Measurements from ENCODE around the gene HS6ST2.

Gene HS6ST2

DNA sequence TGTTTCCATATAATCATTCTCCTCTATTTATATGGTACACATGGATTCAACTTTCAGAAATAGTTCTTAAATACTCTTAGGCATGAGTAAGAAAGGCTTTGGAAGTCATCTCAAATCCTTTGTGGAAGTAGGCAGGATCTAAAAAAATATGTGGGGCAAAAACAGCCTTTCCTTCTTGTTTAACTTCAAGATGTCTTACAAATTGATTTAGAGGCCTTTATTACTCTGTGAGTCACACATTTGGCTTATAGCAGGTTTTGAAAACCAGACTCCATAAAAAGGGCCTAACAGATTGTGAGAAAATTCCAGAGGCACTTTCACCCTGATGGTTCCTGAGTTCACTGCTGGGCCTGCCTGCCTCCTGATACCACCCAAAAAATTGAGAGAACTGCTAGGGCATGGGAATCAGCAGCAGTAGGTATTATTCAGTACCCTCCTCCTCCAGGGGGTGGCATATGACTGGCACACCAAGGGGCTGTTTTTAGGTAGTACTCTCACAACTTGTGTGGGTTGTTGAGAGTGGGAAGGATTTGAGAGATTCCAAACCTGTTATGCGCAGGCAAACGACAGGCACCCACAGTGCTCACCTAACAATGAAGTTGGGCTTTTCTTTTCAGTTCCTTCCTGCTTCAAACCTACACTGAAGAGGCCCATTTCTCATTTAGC, 306.9 kb downstream of the HS6ST2 start:
- peak; percentile 5 for DNase-seq
- H4K20me1 ChIP-seq (ENCODE audit: insufficient read depth, low read length) = no peaks in the 10 kb centered on the region

DNA sequence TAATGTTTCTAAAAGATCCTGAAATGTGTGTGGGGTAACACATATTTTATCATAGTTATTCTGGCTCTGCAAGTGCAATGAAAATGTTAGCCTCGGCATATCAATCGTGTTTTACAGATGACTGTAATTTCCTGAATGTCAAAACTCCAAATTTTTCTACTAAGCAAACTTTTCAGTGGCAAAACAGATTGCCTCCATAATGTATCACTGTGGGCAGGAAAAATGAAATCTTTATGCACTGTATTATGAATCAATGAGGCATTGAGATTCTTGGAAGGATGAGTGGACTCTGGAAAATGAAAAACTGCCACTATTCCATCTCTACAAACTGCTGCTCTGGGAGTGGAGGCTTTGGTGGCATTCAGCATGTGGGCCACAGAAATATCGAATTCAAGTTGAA, 309.5 kb downstream of the HS6ST2 start:
- DNase-seq = no peak
- TF ChIP-seq, protein P1, sequence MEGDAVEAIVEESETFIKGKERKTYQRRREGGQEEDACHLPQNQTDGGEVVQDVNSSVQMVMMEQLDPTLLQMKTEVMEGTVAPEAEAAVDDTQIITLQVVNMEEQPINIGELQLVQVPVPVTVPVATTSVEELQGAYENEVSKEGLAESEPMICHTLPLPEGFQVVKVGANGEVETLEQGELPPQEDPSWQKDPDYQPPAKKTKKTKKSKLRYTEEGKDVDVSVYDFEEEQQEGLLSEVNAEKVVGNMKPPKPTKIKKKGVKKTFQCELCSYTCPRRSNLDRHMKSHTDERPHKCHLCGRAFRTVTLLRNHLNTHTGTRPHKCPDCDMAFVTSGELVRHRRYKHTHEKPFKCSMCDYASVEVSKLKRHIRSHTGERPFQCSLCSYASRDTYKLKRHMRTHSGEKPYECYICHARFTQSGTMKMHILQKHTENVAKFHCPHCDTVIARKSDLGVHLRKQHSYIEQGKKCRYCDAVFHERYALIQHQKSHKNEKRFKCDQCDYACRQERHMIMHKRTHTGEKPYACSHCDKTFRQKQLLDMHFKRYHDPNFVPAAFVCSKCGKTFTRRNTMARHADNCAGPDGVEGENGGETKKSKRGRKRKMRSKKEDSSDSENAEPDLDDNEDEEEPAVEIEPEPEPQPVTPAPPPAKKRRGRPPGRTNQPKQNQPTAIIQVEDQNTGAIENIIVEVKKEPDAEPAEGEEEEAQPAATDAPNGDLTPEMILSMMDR (IDR thresholded peaks at IDR 0.05; ENCODE audit: borderline replicate concordance, extremely low read depth, low read length, poor library complexity, severe bottlenecking) = no peak
- TF ChIP-seq EZH2 (IDR thresholded peaks at IDR 0.05; ENCODE audit: borderline replicate concordance, low read depth, low read length, severe bottlenecking) = no peak
- no peaks in the 10 kb centered on the region for H3K79me2 ChIP-seq (ENCODE audit: insufficient read depth, low read length)

More for the DNA sequence above, 306.9 kb downstream of the HS6ST2 start:
- TF ChIP-seq, protein P1 (IDR thresholded peaks at IDR 0.05; ENCODE audit: borderline replicate concordance, extremely low read depth, low read length, poor library complexity, severe bottlenecking) = peak; percentile 41
- no peak for TF ChIP-seq EZH2 (IDR thresholded peaks at IDR 0.05; ENCODE audit: borderline replicate concordance, low read depth, low read length, severe bottlenecking)
- H3K27ac ChIP-seq (ENCODE audit: low read length) = no peak overlapping the region
- H3K4me2 ChIP-seq (ENCODE audit: insufficient read depth, low read length) = no peak overlapping the region
- H3K4me3 ChIP-seq (ENCODE audit: low read depth in 1 of 2, low read length in 2 of 2) = no peak overlapping the region
- no peaks in the 10 kb centered on the region for H3K9me3 ChIP-seq (ENCODE audit: insufficient read depth, low read length, severe bottlenecking)
- H3K9ac ChIP-seq (ENCODE audit: low read depth, low read length) = no peak overlapping the region
- H2AFZ ChIP-seq (ENCODE audit: low read depth, low read length) = no peak overlapping the region
- H3K27me3 ChIP-seq (ENCODE audit: insufficient read depth, low read length, poor library complexity) = no peaks in the 10 kb centered on the region
- no peaks in the 10 kb centered on the region for H3K4me1 ChIP-seq (ENCODE audit: insufficient read depth, low read length)
- no peaks in the 10 kb centered on the region for H3K79me2 ChIP-seq (ENCODE audit: insufficient read depth, low read length)
- no peaks in the 10 kb centered on the region for H3K36me3 ChIP-seq (ENCODE audit: insufficient read depth, low read length)
- no peak for ATAC-seq (ENCODE audit: insufficient read depth, low read depth)

GRCh38 chrX:132639446-132639845, 319.0 kb downstream of the HS6ST2 start:
- TF ChIP-seq, protein P1 (IDR thresholded peaks at IDR 0.05; ENCODE audit: borderline replicate concordance, extremely low read depth, low read length, poor library complexity, severe bottlenecking) = no peak
- TF ChIP-seq EZH2 (IDR thresholded peaks at IDR 0.05; ENCODE audit: borderline replicate concordance, low read depth, low read length, severe bottlenecking) = no peak

More for the DNA sequence above, 309.5 kb downstream of the HS6ST2 start:
- no peak for ATAC-seq (ENCODE audit: insufficient read depth, low read depth)
- no peaks in the 10 kb centered on the region for H3K4me1 ChIP-seq (ENCODE audit: insufficient read depth, low read length)
- H2AFZ ChIP-seq (ENCODE audit: low read depth, low read length) = no peak overlapping the region
- no peak overlapping the region for H3K4me3 ChIP-seq (ENCODE audit: low read depth in 1 of 2, low read length in 2 of 2)
- no peak overlapping the region for H3K9ac ChIP-seq (ENCODE audit: low read depth, low read length)
- no peaks in the 10 kb centered on the region for H3K9me3 ChIP-seq (ENCODE audit: insufficient read depth, low read length, severe bottlenecking)
- no peaks in the 10 kb centered on the region for H3K36me3 ChIP-seq (ENCODE audit: insufficient read depth, low read length)
- no peaks in the 10 kb centered on the region for H3K27me3 ChIP-seq (ENCODE audit: insufficient read depth, low read length, poor library complexity)
- no peak overlapping the region for H3K27ac ChIP-seq (ENCODE audit: low read length)
- H3K4me2 ChIP-seq (ENCODE audit: insufficient read depth, low read length) = no peak overlapping the region
- no peaks in the 10 kb centered on the region for H4K20me1 ChIP-seq (ENCODE audit: insufficient read depth, low read length)

More at GRCh38 chrX:132639446-132639845, 319.0 kb downstream of the HS6ST2 start:
- Histone ChIP-seq H3K9ac (ENCODE audit: low read depth, low read length) (no peak overlapping the region), H3K9me3 (ENCODE audit: insufficient read depth, low read length, severe bottlenecking) (no peaks in the 10 kb centered on the region), H4K20me1 (ENCODE audit: insufficient read depth, low read length) (no peaks in the 10 kb centered on the region), H3K79me2 (ENCODE audit: insufficient read depth, low read length) (no peaks in the 10 kb centered on the region), H3K27me3 (ENCODE audit: insufficient read depth, low read length, poor library complexity) (no peaks in the 10 kb centered on the region), H3K4me2 (ENCODE audit: insufficient read depth, low read length) (no peak overlapping the region), H3K4me3 (ENCODE audit: low read depth in 1 of 2, low read length in 2 of 2) (no peak overlapping the region), H3K27ac (ENCODE audit: low read length) (no peak overlapping the region), H2AFZ (ENCODE audit: low read depth, low read length) (no peak overlapping the region), H3K36me3 (ENCODE audit: insufficient read depth, low read length) (no peaks in the 10 kb centered on the region), H3K4me1 (ENCODE audit: insufficient read depth, low read length) (no peaks in the 10 kb centered on the region)
- no peak for ATAC-seq (ENCODE audit: insufficient read depth, low read depth)
- DNase-seq = no peak
